Measurements from ENCODE around the gene TMEM126B. TPM values are rescaled to one million over a fixed set of nuclear protein-coding genes. Genes with fewer than 3 reads are reported as not detected.

The TMEM126B gene
- total and polyA plus RNA-seq, 8 donors: 9.7 to 39.3 (median 16.7) TPM

- FAIRE-seq: no peak
- WGBS, 2 donors: 79 to 83% methylated on average over 15 of the region's 15 CpGs
- intact Hi-C loops (cut with DNase I): no loop called here
- Histone ChIP-seq H3K27me3 (no peaks in the 10 kb centered on the region), H3K9me3 (no peaks in the 10 kb centered on the region), H3K4me1 (peaks cover 0 to 5% (median 5%) of the 10 kb centered on the region in 3 donors), H3K27ac (no peak overlapping the region), H3K4me3 (no peak overlapping the region), H3K36me3 (no peaks in the 10 kb centered on the region)
- TF ChIP-seq CTCF (IDR thresholded peaks at IDR 0.05): no peak
- peak in 1 of 6 donors; percentile 43 for DNase-seq
- ATAC-seq: no peak
Measured at GRCh38 chr11:85685125-85685819, 56.9 kb downstream of the TMEM126B start.

GRCh38 chr11:85685820-85686459, 57.5 kb downstream of the TMEM126B start, which contains the start of gene CCDC89:
CCDC89 (minus strand) TSS chr11:85686195; CDS start chr11:85686130, 65 bp downstream.
- DNase-seq (peak in 3 of 6 donors; percentile 30 to 55 (median 41)), FAIRE-seq (peak; percentile 77), ATAC-seq (peak; percentile 35 to 86 (median 60))
- Histone ChIP-seq H3K4me1 (peaks cover 0 to 5% (median 5%) of the 10 kb centered on the region in 3 donors), H3K9me3 (no peaks in the 10 kb centered on the region), H3K4me3 (no peak within 1 kb of the TSS), H3K27ac (no peak within 1 kb of the TSS), H3K27me3 (no peaks in the 10 kb centered on the region), H3K36me3 (no peaks in the 10 kb centered on the region)
- 75 to 85% methylated on average over 13 of the region's 13 CpGs for WGBS, 2 donors
- no peak for TF ChIP-seq CTCF (IDR thresholded peaks at IDR 0.05)
- intact Hi-C loops (cut with DNase I): no loop called here

Other genes starting within 250 kb of the TMEM126B start
- gene DLG2, start 1.2 kb upstream of the TMEM126B start, total RNA-seq: 1 to 10 TPM; 2.5 to 5.4 (median 4.5) TPM
- gene DLG2, start 1.2 kb upstream of the TMEM126B start, polyA plus RNA-seq: 1 to 10 TPM; 1.2 to 2.2 TPM
- gene TMEM126A, start 19.4 kb downstream of the TMEM126B start, total RNA-seq: 10 to 100 TPM in 5 of 6 donors, 1 to 10 TPM in 1; 9.6 to 18.2 (median 13.7) TPM
- 10 to 100 TPM; 26.7 to 27.8 TPM for gene TMEM126A, start 19.4 kb downstream of the TMEM126B start, polyA plus RNA-seq
- gene CREBZF, start 36.5 kb downstream of the TMEM126B start, total RNA-seq: 10 to 100 TPM; 13.7 to 25.8 (median 20.2) TPM
- 10 to 100 TPM; 41.4 to 41.6 TPM for gene CREBZF, start 36.5 kb downstream of the TMEM126B start, polyA plus RNA-seq
- gene CCDC89, start 57.6 kb downstream of the TMEM126B start, total RNA-seq: under 1 TPM in 2 of 6 donors, not detected in 4; 0.12 to 0.62 TPM
- under 1 TPM; 0.11 to 0.31 TPM for gene CCDC89, start 57.6 kb downstream of the TMEM126B start, polyA plus RNA-seq
- 10 to 100 TPM in 1 of 6 donors, 1 to 10 TPM in 5; 2.8 to 12.2 (median 4.1) TPM for gene SYTL2, start 182.5 kb downstream of the TMEM126B start, total RNA-seq
- 1 to 10 TPM; 2.5 to 4.1 TPM for gene SYTL2, start 182.5 kb downstream of the TMEM126B start, polyA plus RNA-seq
- not detected for gene CCDC83, start 226.8 kb downstream of the TMEM126B start, total RNA-seq
- not detected for gene CCDC83, start 226.8 kb downstream of the TMEM126B start, polyA plus RNA-seq